ENCODE results near the gene MVB12B.
A peak's percentile ranks its signal among the peaks of the same experiment; 100 is the strongest.

The MVB12B gene

GRCh38 chr9:126499911-126500599 lies 173.4 kb downstream of the MVB12B start:
- Histone ChIP-seq H4K20me1 (ENCODE audit: insufficient read depth, low read length) (peaks cover 3% of the 10 kb centered on the region; the same call in 1 of the 2 replicates), H3K4me3 (ENCODE audit: low read length) (peak overlapping the region; percentile 75), H3K9ac (ENCODE audit: low read length) (no peak overlapping the region), H3K27ac (ENCODE audit: low read length) (no peak overlapping the region), H3K79me2 (ENCODE audit: low read length) (no peaks in the 10 kb centered on the region), H3K27me3 (ENCODE audit: low read depth, low read length) (peaks cover 37% of the 10 kb centered on the region), H3K36me3 (replicated peaks; ENCODE audit: low read depth, low read length) (no peaks in the 10 kb centered on the region), H2AFZ (ENCODE audit: low read depth, low read length) (no peak overlapping the region), H3K4me1 (ENCODE audit: low read length) (no peaks in the 10 kb centered on the region), H3K9me3 (ENCODE audit: insufficient read depth, low read length) (no peaks in the 10 kb centered on the region), H3K4me2 (ENCODE audit: low read length) (peak overlapping the region; percentile 94)
- TF ChIP-seq, protein P1, sequence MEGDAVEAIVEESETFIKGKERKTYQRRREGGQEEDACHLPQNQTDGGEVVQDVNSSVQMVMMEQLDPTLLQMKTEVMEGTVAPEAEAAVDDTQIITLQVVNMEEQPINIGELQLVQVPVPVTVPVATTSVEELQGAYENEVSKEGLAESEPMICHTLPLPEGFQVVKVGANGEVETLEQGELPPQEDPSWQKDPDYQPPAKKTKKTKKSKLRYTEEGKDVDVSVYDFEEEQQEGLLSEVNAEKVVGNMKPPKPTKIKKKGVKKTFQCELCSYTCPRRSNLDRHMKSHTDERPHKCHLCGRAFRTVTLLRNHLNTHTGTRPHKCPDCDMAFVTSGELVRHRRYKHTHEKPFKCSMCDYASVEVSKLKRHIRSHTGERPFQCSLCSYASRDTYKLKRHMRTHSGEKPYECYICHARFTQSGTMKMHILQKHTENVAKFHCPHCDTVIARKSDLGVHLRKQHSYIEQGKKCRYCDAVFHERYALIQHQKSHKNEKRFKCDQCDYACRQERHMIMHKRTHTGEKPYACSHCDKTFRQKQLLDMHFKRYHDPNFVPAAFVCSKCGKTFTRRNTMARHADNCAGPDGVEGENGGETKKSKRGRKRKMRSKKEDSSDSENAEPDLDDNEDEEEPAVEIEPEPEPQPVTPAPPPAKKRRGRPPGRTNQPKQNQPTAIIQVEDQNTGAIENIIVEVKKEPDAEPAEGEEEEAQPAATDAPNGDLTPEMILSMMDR (IDR thresholded peaks at IDR 0.05; ENCODE audit: low read depth, low read length), result no peak
- TF ChIP-seq EZH2phosphoT487 (IDR thresholded peaks at IDR 0.05; ENCODE audit: low read depth), result no peak

GRCh38 chr9:126500600-126501382 lies 174.2 kb downstream of the MVB12B start:
- Histone ChIP-seq H3K27me3 (ENCODE audit: low read depth, low read length) (peaks cover 31% of the 10 kb centered on the region), H3K9me3 (ENCODE audit: insufficient read depth, low read length) (no peaks in the 10 kb centered on the region), H3K4me2 (ENCODE audit: low read length) (no peak overlapping the region), H4K20me1 (ENCODE audit: insufficient read depth, low read length) (peaks cover 3% of the 10 kb centered on the region; the same call in 1 of the 2 replicates), H2AFZ (ENCODE audit: low read depth, low read length) (no peak overlapping the region), H3K36me3 (replicated peaks; ENCODE audit: low read depth, low read length) (no peaks in the 10 kb centered on the region), H3K4me1 (ENCODE audit: low read length) (no peaks in the 10 kb centered on the region), H3K4me3 (ENCODE audit: low read length) (no peak overlapping the region), H3K79me2 (ENCODE audit: low read length) (no peaks in the 10 kb centered on the region), H3K9ac (ENCODE audit: low read length) (no peak overlapping the region), H3K27ac (ENCODE audit: low read length) (no peak overlapping the region)
- TF ChIP-seq EZH2phosphoT487 (IDR thresholded peaks at IDR 0.05; ENCODE audit: low read depth), result no peak
- TF ChIP-seq, protein P1 (IDR thresholded peaks at IDR 0.05; ENCODE audit: low read depth, low read length), result peak; percentile 89

GRCh38 chr9:126501383-126502331 lies 175.0 kb downstream of the MVB12B start:
- no peak overlapping the region for H2AFZ ChIP-seq (ENCODE audit: low read depth, low read length)
- H3K4me1 ChIP-seq (ENCODE audit: low read length), result no peaks in the 10 kb centered on the region
- H3K9me3 ChIP-seq (ENCODE audit: insufficient read depth, low read length), result no peaks in the 10 kb centered on the region
- H3K4me3 ChIP-seq (ENCODE audit: low read length), result no peak overlapping the region
- no peak overlapping the region for H3K4me2 ChIP-seq (ENCODE audit: low read length)
- H3K36me3 ChIP-seq (replicated peaks; ENCODE audit: low read depth, low read length), result no peaks in the 10 kb centered on the region
- no peak overlapping the region for H3K27ac ChIP-seq (ENCODE audit: low read length)
- H3K9ac ChIP-seq (ENCODE audit: low read length), result no peak overlapping the region
- peaks cover 3% of the 10 kb centered on the region; the same call in 1 of the 2 replicates for H4K20me1 ChIP-seq (ENCODE audit: insufficient read depth, low read length)
- peaks cover 26% of the 10 kb centered on the region for H3K27me3 ChIP-seq (ENCODE audit: low read depth, low read length)
- TF ChIP-seq, protein P1 (IDR thresholded peaks at IDR 0.05; ENCODE audit: low read depth, low read length), result no peak
- TF ChIP-seq EZH2phosphoT487 (IDR thresholded peaks at IDR 0.05; ENCODE audit: low read depth), result no peak
- H3K79me2 ChIP-seq (ENCODE audit: low read length), result no peaks in the 10 kb centered on the region

Measured in OCI-LY3 (cell line).